Measurements from ENCODE around the gene SPOCK1.

Gene SPOCK1

GRCh38 chr5:137361280-137361679 lies 137.8 kb downstream of the SPOCK1 start:
- DNase-seq (ENCODE audit: low read depth), result no peak

GRCh38 chr5:137360607-137361006 lies 138.5 kb downstream of the SPOCK1 start:
- no peak for DNase-seq (ENCODE audit: low read depth)

- DNase-seq (ENCODE audit: low read depth), result no peak
Measured at GRCh38 chr5:137359941-137360340, 139.2 kb downstream of the SPOCK1 start.

GRCh38 chr5:137357436-137357835 lies 141.7 kb downstream of the SPOCK1 start:
- no peak for DNase-seq (ENCODE audit: low read depth)

- no peak for DNase-seq (ENCODE audit: low read depth)
Measured at GRCh38 chr5:137356127-137356526, 143.0 kb downstream of the SPOCK1 start.

- DNase-seq (ENCODE audit: low read depth), result no peak
Measured at GRCh38 chr5:137355708-137356107, 143.4 kb downstream of the SPOCK1 start.

GRCh38 chr5:137352095-137352494 lies 147.0 kb downstream of the SPOCK1 start:
- DNase-seq (ENCODE audit: low read depth), result no peak

- DNase-seq (ENCODE audit: low read depth), result no peak
Measured at GRCh38 chr5:137350791-137351190, 148.3 kb downstream of the SPOCK1 start.

GRCh38 chr5:137348759-137349158 lies 150.4 kb downstream of the SPOCK1 start:
- DNase-seq (ENCODE audit: low read depth), result no peak

- DNase-seq (ENCODE audit: low read depth), result no peak
Measured at GRCh38 chr5:137347865-137348264, 151.3 kb downstream of the SPOCK1 start.

GRCh38 chr5:137346281-137346680 lies 152.8 kb downstream of the SPOCK1 start:
- no peak for DNase-seq (ENCODE audit: low read depth)

- no peak for DNase-seq (ENCODE audit: low read depth)
Measured at GRCh38 chr5:137345396-137345795, 153.7 kb downstream of the SPOCK1 start.

GRCh38 chr5:137344723-137345322 lies 154.3 kb downstream of the SPOCK1 start:
- DNase-seq (ENCODE audit: low read depth), result no peak

GRCh38 chr5:137344021-137344420 lies 155.1 kb downstream of the SPOCK1 start:
- no peak for DNase-seq (ENCODE audit: low read depth)

- DNase-seq (ENCODE audit: low read depth), result no peak
Measured at GRCh38 chr5:137342764-137343163, 156.4 kb downstream of the SPOCK1 start.

- no peak for DNase-seq (ENCODE audit: low read depth)
Measured at GRCh38 chr5:137341831-137342230, 157.3 kb downstream of the SPOCK1 start.

GRCh38 chr5:137340881-137341280 lies 158.2 kb downstream of the SPOCK1 start:
- DNase-seq (ENCODE audit: low read depth), result no peak

- DNase-seq (ENCODE audit: low read depth), result no peak
Measured at GRCh38 chr5:137336565-137337120, 162.5 kb downstream of the SPOCK1 start.

- no peak for DNase-seq (ENCODE audit: low read depth)
Measured at GRCh38 chr5:137336161-137336560, 163.0 kb downstream of the SPOCK1 start.

GRCh38 chr5:137335493-137335892 lies 163.6 kb downstream of the SPOCK1 start:
- no peak for DNase-seq (ENCODE audit: low read depth)

GRCh38 chr5:137333928-137334327 lies 165.2 kb downstream of the SPOCK1 start:
- no peak for DNase-seq (ENCODE audit: low read depth)

GRCh38 chr5:137333475-137333874 lies 165.7 kb downstream of the SPOCK1 start:
- DNase-seq (ENCODE audit: low read depth), result no peak

GRCh38 chr5:137332296-137332695 lies 166.8 kb downstream of the SPOCK1 start:
- DNase-seq (ENCODE audit: low read depth), result no peak

- no peak for DNase-seq (ENCODE audit: low read depth)
Measured at GRCh38 chr5:137329586-137330296, 169.4 kb downstream of the SPOCK1 start.

Measured in activated T-cell treated with anti-CD3 and anti-CD28 coated beads for 24 hours (primary cell).